Measurements from ENCODE around the gene PPP1R16B. TPM values are rescaled to one million over a fixed set of nuclear protein-coding genes. Genes with fewer than 3 reads are reported as not detected.

Gene PPP1R16B
- total RNA-seq, 4 donors from 2014 or later, result 0.72 to 3.0 (median 1.4) TPM

- intact Hi-C loops (cut with DNase I; ENCODE audit: low total_unique reads), result no loop called here
- TF ChIP-seq POLR2A (IDR thresholded peaks at IDR 0.05), result no peak
- no peak for TF ChIP-seq CTCF (IDR thresholded peaks at IDR 0.05)
- 90 to 92% methylated on average over 11 of the region's 11 CpGs for WGBS, 2 donors
- DNase-seq (ENCODE audit: low spot score in 2 of 2), result no peak
- no peak overlapping the region for H3K4me3 ChIP-seq (ENCODE audit: low read depth, poor library complexity, severe bottlenecking)
Measured at GRCh38 chr20:38831049-38831691, 25.7 kb downstream of the PPP1R16B start.

DNA sequence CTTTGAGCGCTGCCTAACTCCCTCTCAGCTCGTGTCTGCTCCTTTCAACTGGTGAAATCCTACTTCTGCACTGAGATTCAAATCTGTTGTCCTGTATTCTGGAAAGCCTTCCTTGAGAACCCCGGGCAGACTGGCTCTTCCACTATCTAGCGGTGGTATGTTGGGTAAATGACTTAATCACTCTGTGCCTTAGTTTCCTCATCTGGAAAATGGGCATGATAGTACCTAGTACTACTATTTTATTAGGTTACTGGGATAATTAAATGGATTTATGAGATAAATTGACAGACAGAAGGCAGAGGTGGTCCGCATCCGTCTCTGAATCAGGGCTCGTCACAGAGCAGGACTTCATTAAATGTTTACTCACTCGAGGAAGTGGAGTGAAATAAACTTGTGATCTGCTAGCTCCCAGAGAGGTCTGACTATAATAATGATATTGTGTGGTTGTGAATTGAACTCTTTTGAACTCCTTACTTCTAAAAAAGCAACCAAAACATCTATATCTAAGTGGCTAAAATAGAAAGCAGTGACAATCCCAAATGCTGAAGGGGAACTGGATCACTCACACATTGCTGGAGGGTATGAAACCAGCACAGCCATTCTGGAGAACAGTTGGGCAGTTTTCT, 26.6 kb downstream of the PPP1R16B start:
- 83 to 85% methylated on average over 8 of the region's 8 CpGs for WGBS, 2 donors
- DNase-seq (ENCODE audit: low spot score in 2 of 2), result no peak
- TF ChIP-seq POLR2A (IDR thresholded peaks at IDR 0.05) (no peak), CTCF (IDR thresholded peaks at IDR 0.05) (no peak)
- no peak overlapping the region for H3K4me3 ChIP-seq (ENCODE audit: low read depth, poor library complexity, severe bottlenecking)
- intact Hi-C loops (cut with DNase I; ENCODE audit: low total_unique reads), result no loop called here

- intact Hi-C loops (cut with DNase I; ENCODE audit: low total_unique reads), result no loop called here
- TF ChIP-seq POLR2A (IDR thresholded peaks at IDR 0.05), result no peak
- no peak for TF ChIP-seq CTCF (IDR thresholded peaks at IDR 0.05)
- 67 to 86% methylated on average over 5 of the region's 5 CpGs for WGBS, 2 donors
- H3K4me3 ChIP-seq (ENCODE audit: low read depth, poor library complexity, severe bottlenecking), result no peak overlapping the region
- no peak for DNase-seq (ENCODE audit: low spot score in 2 of 2)
Measured at GRCh38 chr20:38833154-38833856, 27.8 kb downstream of the PPP1R16B start.

DNA sequence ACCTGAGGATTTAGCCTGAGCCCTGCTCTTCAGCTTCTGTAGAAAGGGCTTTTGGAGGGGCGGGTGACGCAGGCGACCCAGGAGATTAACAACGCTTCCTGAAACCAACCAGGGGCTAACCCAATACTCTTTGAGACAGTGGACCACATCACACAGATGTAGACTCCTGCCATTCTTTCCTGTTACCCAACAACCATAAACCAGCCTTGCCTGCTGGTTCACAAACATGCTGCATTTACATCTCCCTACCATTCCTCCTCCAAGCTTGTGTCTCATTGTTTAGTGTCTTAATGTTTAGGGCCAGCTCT, 28.3 kb downstream of the PPP1R16B start:
- no peak overlapping the region for H3K4me3 ChIP-seq (ENCODE audit: low read depth, poor library complexity, severe bottlenecking)
- TF ChIP-seq CTCF (IDR thresholded peaks at IDR 0.05) (no peak), POLR2A (IDR thresholded peaks at IDR 0.05) (no peak)
- intact Hi-C loops (cut with DNase I; ENCODE audit: low total_unique reads), result no loop called here
- WGBS, 2 donors, result 80 to 81% methylated on average over 4 of the region's 4 CpGs
- DNase-seq (ENCODE audit: low spot score in 2 of 2), result no peak

- no peak overlapping the region for H3K4me3 ChIP-seq (ENCODE audit: low read depth, poor library complexity, severe bottlenecking)
- intact Hi-C loops (cut with DNase I; ENCODE audit: low total_unique reads), result no loop called here
- DNase-seq (ENCODE audit: low spot score in 2 of 2), result no peak
- TF ChIP-seq CTCF (IDR thresholded peaks at IDR 0.05), result no peak
- TF ChIP-seq POLR2A (IDR thresholded peaks at IDR 0.05), result no peak
Measured at GRCh38 chr20:38834868-38835267, 29.4 kb downstream of the PPP1R16B start.
